ENCODE results near the gene STK32B. TPM values are rescaled to one million over a fixed set of nuclear protein-coding genes. Genes with fewer than 3 reads are reported as not detected.

Gene STK32B
- total and polyA plus RNA-seq, 2 experiments from 2014 or later = 0.71 to 2.3 TPM

- TF ChIP-seq REST (IDR thresholded peaks at IDR 0.05; ENCODE audit: unreplicated experiment) (no peak), CTCF (conservative IDR thresholded peaks at IDR 0.05; ENCODE audit: low read depth in 2 of 2) (no peak)
Measured at GRCh38 chr4:5222047-5222446, 170.8 kb downstream of the STK32B start (continued).

GRCh38 chr4:5222951-5223350 lies 171.7 kb downstream of the STK32B start:
- Mint-ChIP-seq H3K27ac (no peak overlapping the region), H3K36me3 (ENCODE audit: low read depth) (peaks cover 12% of the 10 kb centered on the region; the same call in 1 of the 3 replicates), H3K4me1 (peaks cover 10% of the 10 kb centered on the region), H3K9me3 (peaks cover 27% of the 10 kb centered on the region), H3K27me3 (ENCODE audit: insufficient read depth, low read depth, poor library complexity) (no peaks in the 10 kb centered on the region), H3K4me3 (no peak overlapping the region)
- no peak overlapping the region for H3K27ac ChIP-seq (ENCODE audit: low read depth)
- H2AFZ ChIP-seq = no peak overlapping the region
- peaks cover 3% of the 10 kb centered on the region; the same call in 1 of the 2 replicates for H3K36me3 ChIP-seq (ENCODE audit: insufficient read depth)
- H3K9me2 ChIP-seq (ENCODE audit: insufficient read depth) = no peaks in the 10 kb centered on the region; the same call in 1 of the 2 replicates
- ATAC-seq (no peak), DNase-seq (ENCODE audit: low spot score) (no peak)
- H3K4me1 ChIP-seq (ENCODE audit: insufficient read depth) = peaks cover 9% of the 10 kb centered on the region
- no peaks in the 10 kb centered on the region for H3F3A ChIP-seq (replicated peaks; ENCODE audit: low read depth)
- H3K27me3 ChIP-seq (ENCODE audit: insufficient read depth) = no peaks in the 10 kb centered on the region
- H3K4me3 ChIP-seq = no peak overlapping the region
- H3K4me2 ChIP-seq = no peak overlapping the region
- H3K79me2 ChIP-seq (replicated peaks; ENCODE audit: insufficient read depth) = no peaks in the 10 kb centered on the region
- no peaks in the 10 kb centered on the region for H4K20me1 ChIP-seq (replicated peaks; ENCODE audit: insufficient read depth)
- TF ChIP-seq CTCF (conservative IDR thresholded peaks at IDR 0.05; ENCODE audit: low read depth in 2 of 2) (no peak), STAT1 (IDR thresholded peaks at IDR 0.05; ENCODE audit: unreplicated experiment) (no peak), EZH2 (IDR thresholded peaks at IDR 0.05; ENCODE audit: low read depth, unreplicated experiment) (no peak), EZH2phosphoT487 (IDR thresholded peaks at IDR 0.05; ENCODE audit: unreplicated experiment) (no peak), POLR2AphosphoS5 (IDR thresholded peaks at IDR 0.05; ENCODE audit: low read depth) (no peak), NANOG (IDR thresholded peaks at IDR 0.05; ENCODE audit: borderline replicate concordance) (no peak), ETS1 (IDR thresholded peaks at IDR 0.05) (no peak), ZNF114 (CRISPR knock-in tag; IDR thresholded peaks at IDR 0.05) (no peak), JUNB (IDR thresholded peaks at IDR 0.05; ENCODE audit: unreplicated experiment) (no peak), ZNF331 (CRISPR knock-in tag; IDR thresholded peaks at IDR 0.05; ENCODE audit: low read depth) (no peak)
